Thyroid gland (tissue), 4 donors: ENCODE measurements around the gene RXFP1.

Experiments used
- CTCF ChIP-seq, 6 experiments: fragments of 200-600 bp in 3 of 6; fragments of 450-650 bp in 3 of 6; sonication (generic) in 3 of 6; IDR thresholded peaks; one replicate each; pipeline ENCODE4 v1.5.1; 2016 to 2019; ENCODE audit warnings: antibody characterized with exemption in 6 of 6, mild to moderate bottlenecking in 2 of 6, inconsistent platforms in 1 of 6, moderate library complexity in 1 of 6
- POLR2A ChIP-seq, 2 donors: fragments of 450-650 bp; IDR thresholded peaks; one replicate each; pipeline ENCODE4 v1.6.1; 2017; ENCODE audit warnings: antibody characterized with exemption in 2 of 2, mild to moderate bottlenecking in 2 of 2, moderate library complexity in 1 of 2

GRCh38 chr4:158649111-158649680, 127.5 kb downstream of the RXFP1 start:
- TF ChIP-seq CTCF (IDR thresholded peaks at IDR 0.05): no peak
- no peak for TF ChIP-seq POLR2A (IDR thresholded peaks at IDR 0.05)
